Fibroblast of mammary gland (primary cell): ENCODE data around the gene CCL24.
"Not testable (repeated sequence)": the region's sequence is repeated elsewhere in the genome, so short reads cannot be mapped to it uniquely, and the experiment has no call there.

Experiments
- DNase-seq: peaks from one replicate; pipeline ENCODE4 v3.0.0-alpha.2; 2010; ENCODE audit warnings: low read depth
- H3K4me3 ChIP-seq: 2 replicates; pipeline ENCODE4 v1.5.1; 2011; ENCODE audit warnings: low read depth, mild to moderate bottlenecking, low read length, moderate library complexity; ENCODE audit not compliant: control insufficient read depth
- CTCF ChIP-seq: conservative IDR thresholded peaks from 2 replicates; pipeline ENCODE4 v1.5.1; 2011; ENCODE audit warnings: low read depth, low read length, inconsistent platforms; ENCODE audit not compliant: control insufficient read depth, insufficient read depth

CCL24 gene

DNA sequence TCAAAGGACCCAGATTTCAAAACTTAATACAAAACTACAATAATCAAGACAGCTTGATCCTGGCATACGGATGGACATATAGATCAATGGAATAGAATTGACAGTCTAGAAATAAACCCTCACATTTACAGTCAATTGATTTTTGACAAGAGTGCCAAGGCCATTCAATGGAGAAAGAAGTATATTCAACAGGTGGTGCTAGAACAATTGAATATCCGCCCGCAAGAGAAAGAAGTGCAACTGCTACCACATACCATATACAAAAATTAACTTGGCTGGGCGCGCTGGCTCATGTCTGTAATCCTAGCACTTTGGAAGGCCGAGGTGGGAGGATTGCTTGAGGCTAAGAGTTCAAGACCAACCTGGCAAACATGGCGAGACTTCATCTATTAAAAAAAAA is 23.2 kb upstream of the CCL24 start:
- no peak overlapping the region for H3K4me3 ChIP-seq
- no peak for DNase-seq
- no peak for TF ChIP-seq CTCF

DNA sequence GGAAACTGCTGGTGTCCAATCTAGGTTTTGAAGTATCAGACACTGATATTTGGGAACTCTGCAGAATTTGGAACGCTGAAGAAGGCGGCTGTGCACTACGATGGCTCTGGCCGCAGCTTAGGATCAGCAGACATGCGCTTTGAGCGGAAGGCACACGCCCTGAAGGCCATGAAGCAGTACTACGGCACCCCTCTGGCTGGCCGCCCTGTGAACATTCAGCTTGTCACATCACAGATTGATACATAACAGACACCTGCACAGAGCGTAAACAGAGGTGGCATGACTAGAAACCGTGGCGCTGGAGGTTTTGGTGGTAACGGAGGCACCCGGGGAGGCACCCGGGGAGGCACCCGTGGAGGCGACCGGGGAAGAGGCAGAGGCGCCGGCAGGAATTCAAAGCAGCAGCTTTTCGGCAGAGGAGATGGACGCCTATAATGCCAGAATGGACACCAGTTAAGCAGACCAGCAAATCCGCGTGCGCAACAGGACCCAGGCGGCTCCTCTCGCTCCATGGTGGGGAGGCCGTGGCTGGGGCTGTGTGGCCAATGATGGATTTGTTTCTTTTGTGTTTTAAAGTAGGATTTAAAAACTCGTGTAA is 22.2 kb upstream of the CCL24 start:
- no peak for DNase-seq
- H3K4me3 ChIP-seq, result no peak overlapping the region
- TF ChIP-seq CTCF, result no peak

- peak; percentile 30 for DNase-seq
- not testable (repeated sequence) for H3K4me3 ChIP-seq
Observed at GRCh38 chr7:75833662-75834061, 20.1 kb upstream of the CCL24 start.

DNA sequence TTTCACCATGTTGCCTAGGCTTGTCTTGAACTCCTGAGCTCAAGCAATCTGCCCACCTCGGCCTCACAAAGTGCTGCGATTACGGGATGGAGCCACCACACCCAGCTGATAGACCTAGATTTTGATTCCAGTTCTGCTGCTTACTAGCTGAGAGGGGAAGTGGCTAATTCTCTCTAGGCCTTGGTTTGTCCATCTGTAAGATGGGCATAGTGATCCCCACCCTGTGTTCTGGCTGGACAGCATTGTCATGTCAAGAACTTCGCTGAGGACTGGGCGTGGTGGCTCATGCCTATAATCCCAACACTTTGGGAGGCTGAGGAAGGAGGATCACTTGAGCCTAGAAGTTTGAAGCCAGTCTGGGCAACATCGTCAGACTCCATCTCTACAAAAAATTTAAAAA is 17.4 kb upstream of the CCL24 start:
- no peak for TF ChIP-seq CTCF
- no peak for DNase-seq
- no peak overlapping the region for H3K4me3 ChIP-seq

DNA sequence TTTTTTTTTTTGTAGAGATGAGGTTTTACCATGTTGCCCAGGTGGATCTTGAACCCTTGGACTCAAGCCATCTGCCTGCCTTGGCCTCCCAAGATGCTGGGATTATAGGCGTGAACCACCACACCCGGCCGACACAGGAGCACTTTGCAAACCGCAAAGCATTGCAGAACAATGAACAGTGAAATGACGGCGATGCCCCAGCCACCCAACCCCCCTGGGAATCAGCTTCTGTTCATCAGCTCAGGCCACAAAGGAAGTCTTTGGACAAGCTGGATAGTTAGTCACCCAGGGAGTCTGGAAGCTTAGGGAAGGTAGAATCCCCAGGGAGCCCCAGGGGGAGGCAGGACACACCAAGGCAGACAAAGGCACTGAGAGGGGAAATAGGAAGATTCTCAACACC is 16.1 kb upstream of the CCL24 start:
- H3K4me3 ChIP-seq, result not testable (repeated sequence)
- DNase-seq, result peak; percentile 59

- no peak for TF ChIP-seq CTCF
- no peak overlapping the region for H3K4me3 ChIP-seq
- no peak for DNase-seq
Observed at GRCh38 chr7:75823198-75823910, 9.7 kb upstream of the CCL24 start.

GRCh38 chr7:75820688-75821087 is 7.1 kb upstream of the CCL24 start:
- no peak for TF ChIP-seq CTCF
- no peak for DNase-seq
- H3K4me3 ChIP-seq, result no peak overlapping the region

DNA sequence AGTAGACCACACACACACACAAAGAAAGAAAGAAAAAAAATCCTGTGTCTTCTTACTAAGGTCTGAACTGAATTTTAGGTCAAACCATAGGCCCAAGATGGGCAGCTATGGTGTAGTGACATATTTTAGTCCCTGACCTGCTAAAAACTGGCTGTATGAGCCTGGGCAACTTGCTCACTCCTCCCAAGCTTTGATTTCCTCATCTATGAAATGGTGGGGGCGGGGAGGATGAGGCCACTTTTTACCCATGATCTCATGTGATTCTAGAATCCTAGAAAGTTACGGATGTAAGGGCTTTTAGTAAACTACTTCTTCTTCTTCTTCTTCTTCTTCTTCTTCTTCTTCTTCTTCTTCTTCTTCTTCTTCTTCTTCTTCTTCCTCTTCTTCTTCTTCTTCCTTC is 6.1 kb upstream of the CCL24 start:
- no peak overlapping the region for H3K4me3 ChIP-seq
- DNase-seq, result no peak
- TF ChIP-seq CTCF, result no peak
